HG02981 (cell line): ENCODE data around the gene HSFX1.

Experiments
- ATAC-seq: cut with Tn5 transposase; IDR thresholded peaks from one replicate; pipeline ENCODE4 v1.9.1; 2021; ENCODE audit warnings: mild to moderate bottlenecking, moderate library complexity; ENCODE audit not compliant: unreplicated experiment

The HSFX1 gene

GRCh38 chrX:149804102-149804501 lies 30.2 kb downstream of the HSFX1 start:
- ATAC-seq = no peak

- ATAC-seq = no peak
Observed at GRCh38 chrX:149807747-149808458, 34.0 kb downstream of the HSFX1 start.

GRCh38 chrX:149818652-149819051 lies 44.8 kb downstream of the HSFX1 start:
- no peak for ATAC-seq

- ATAC-seq = no peak
Observed at GRCh38 chrX:149819371-149819770, 45.5 kb downstream of the HSFX1 start.

- ATAC-seq = no peak
Observed at GRCh38 chrX:149825424-149825823, 51.6 kb downstream of the HSFX1 start.
